Osteoblast (primary cell): ENCODE data around the gene NEDD4L. TPM values are rescaled to one million over a fixed set of nuclear protein-coding genes. Genes with fewer than 3 reads are reported as not detected.
A peak's percentile ranks its signal among the peaks of the same experiment; 100 is the strongest.

Source experiments
- DNase-seq: peaks from one replicate; pipeline ENCODE4 v3.0.0; 2011; ENCODE audit warnings: low spot score, mixed read lengths; ENCODE audit not compliant: insufficient read length; ENCODE audit errors: missing footprints
- H2AFZ ChIP-seq: 2 replicates; pipeline ENCODE4 v1.6.0; 2011; ENCODE audit warnings: mild to moderate bottlenecking, low read length
- H3K27ac ChIP-seq: 2 replicates; pipeline ENCODE4 v1.5.1; 2011; ENCODE audit warnings: mild to moderate bottlenecking, low read depth, low read length, moderate library complexity
- H3K27me3 ChIP-seq: 2 replicates; pipeline ENCODE4 v1.6.0; 2012; ENCODE audit warnings: mild to moderate bottlenecking, control low read depth, inconsistent platforms, low read length, moderate library complexity; ENCODE audit not compliant: insufficient read depth
- H3K36me3 ChIP-seq: 2 replicates; pipeline ENCODE4 v1.5.1; 2011; ENCODE audit warnings: mild to moderate bottlenecking, low read length, control low read depth, moderate library complexity; ENCODE audit not compliant: insufficient read depth
- H3K4me1 ChIP-seq: 2 replicates; pipeline ENCODE4 v1.5.1; 2011; ENCODE audit warnings: mild to moderate bottlenecking, low read length, control low read depth, moderate library complexity; ENCODE audit not compliant: insufficient read depth
- H3K4me2 ChIP-seq: 2 replicates; pipeline ENCODE4 v1.6.0; 2011; ENCODE audit warnings: mild to moderate bottlenecking, low read length; ENCODE audit not compliant: insufficient read depth
- H3K4me3 ChIP-seq: fragments of 200-600 bp; sonication (generic); 3 replicates; pipeline ENCODE4 v1.5.1; 2012; ENCODE audit warnings: mild to moderate bottlenecking, low read length, inconsistent platforms; ENCODE audit not compliant: insufficient read depth
- H3K79me2 ChIP-seq: 2 replicates; pipeline ENCODE4 v1.6.0; 2012; ENCODE audit warnings: mild to moderate bottlenecking, low read length, control low read depth, inconsistent platforms; ENCODE audit not compliant: insufficient read depth
- H3K9me3 ChIP-seq: 2 replicates; pipeline ENCODE4 v1.5.1; 2011; ENCODE audit warnings: low read depth, low read length, control low read depth
- H4K20me1 ChIP-seq: 2 replicates; pipeline ENCODE4 v1.6.0; 2012; ENCODE audit warnings: mild to moderate bottlenecking, low read length, control low read depth; ENCODE audit not compliant: insufficient read depth
- total RNA-seq: library from RNA; depleted of rRNA; stranded (reverse); fragments of >200 nt; gene quantifications from 2 replicates; pipeline ENCODE4 v1.2.3, GENCODE V29; 2012
- TF ChIP-seq, protein P1 (sequence below): IDR thresholded peaks from 2 replicates; pipeline ENCODE4 v1.5.1; 2011; ENCODE audit warnings: mild to moderate bottlenecking, low read depth, low read length, moderate library complexity; ENCODE audit errors: extremely low read depth

The NEDD4L gene
- total RNA-seq, 1 donor, result 30.0 TPM

DNA sequence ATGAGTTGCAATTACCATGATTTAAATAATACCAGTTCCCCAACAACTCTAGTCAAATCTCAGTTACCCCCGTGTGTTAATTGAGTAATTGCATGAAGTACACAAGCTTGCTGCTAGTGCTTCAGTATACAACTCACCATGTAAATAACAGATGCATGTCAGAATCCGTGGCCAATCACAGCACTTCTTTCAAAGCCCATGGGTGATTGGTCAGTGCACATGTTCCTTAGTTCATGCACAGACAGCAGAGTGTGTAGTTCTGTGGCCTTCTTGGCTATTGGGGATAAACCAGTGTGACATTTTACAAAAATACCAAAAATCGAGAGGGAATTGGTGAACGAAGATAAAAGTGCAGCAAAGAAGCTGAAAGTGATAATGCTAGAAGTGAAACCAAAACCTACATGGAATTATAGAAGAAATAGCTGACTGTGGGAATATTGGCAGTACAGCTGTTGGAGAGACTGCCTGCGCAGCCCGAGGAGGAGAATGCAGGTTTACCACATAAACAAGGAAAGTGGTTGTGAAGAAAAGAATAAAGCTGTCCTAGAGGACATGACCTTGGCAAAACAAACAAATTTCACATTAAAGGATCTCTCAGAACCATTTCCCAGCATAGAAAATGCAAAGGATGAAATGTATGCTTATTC, 59.4 kb downstream of the NEDD4L start:
- H3K4me2 ChIP-seq, result peak overlapping the region; percentile 56
- H3K9me3 ChIP-seq, result no peaks in the 10 kb centered on the region
- H3K79me2 ChIP-seq, result no peaks in the 10 kb centered on the region
- no peaks in the 10 kb centered on the region for H4K20me1 ChIP-seq
- no peaks in the 10 kb centered on the region for H3K4me1 ChIP-seq
- TF ChIP-seq, protein P1, sequence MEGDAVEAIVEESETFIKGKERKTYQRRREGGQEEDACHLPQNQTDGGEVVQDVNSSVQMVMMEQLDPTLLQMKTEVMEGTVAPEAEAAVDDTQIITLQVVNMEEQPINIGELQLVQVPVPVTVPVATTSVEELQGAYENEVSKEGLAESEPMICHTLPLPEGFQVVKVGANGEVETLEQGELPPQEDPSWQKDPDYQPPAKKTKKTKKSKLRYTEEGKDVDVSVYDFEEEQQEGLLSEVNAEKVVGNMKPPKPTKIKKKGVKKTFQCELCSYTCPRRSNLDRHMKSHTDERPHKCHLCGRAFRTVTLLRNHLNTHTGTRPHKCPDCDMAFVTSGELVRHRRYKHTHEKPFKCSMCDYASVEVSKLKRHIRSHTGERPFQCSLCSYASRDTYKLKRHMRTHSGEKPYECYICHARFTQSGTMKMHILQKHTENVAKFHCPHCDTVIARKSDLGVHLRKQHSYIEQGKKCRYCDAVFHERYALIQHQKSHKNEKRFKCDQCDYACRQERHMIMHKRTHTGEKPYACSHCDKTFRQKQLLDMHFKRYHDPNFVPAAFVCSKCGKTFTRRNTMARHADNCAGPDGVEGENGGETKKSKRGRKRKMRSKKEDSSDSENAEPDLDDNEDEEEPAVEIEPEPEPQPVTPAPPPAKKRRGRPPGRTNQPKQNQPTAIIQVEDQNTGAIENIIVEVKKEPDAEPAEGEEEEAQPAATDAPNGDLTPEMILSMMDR, result no peak
- H3K27me3 ChIP-seq, result peaks cover 15% of the 10 kb centered on the region
- DNase-seq, result no peak
- peak overlapping the region; percentile 37 for H2AFZ ChIP-seq
- H3K36me3 ChIP-seq, result no peaks in the 10 kb centered on the region
- H3K27ac ChIP-seq, result no peak overlapping the region
- peak overlapping the region; percentile 29 for H3K4me3 ChIP-seq

DNA sequence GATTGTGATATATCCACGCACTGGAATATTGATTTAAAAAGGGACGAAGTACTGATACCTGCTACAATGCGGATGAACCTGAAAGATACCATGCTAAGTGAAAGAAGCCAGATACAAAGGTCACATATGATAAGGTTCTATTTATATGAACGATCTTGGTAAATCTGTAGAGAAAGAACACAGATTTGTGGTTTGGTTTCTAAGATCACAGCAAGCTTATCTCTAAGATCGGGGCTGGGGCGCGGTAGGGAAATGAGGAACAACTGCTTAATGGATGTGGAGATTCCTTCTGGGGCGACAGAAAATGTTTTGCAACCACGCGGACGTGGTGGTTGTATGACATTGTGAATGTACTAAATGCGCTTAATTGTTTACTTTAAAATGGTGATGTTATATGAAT, 60.1 kb downstream of the NEDD4L start:
- no peak overlapping the region for H3K4me2 ChIP-seq
- H3K27ac ChIP-seq, result no peak overlapping the region
- TF ChIP-seq, protein P1, result no peak
- DNase-seq, result no peak
- H3K36me3 ChIP-seq, result no peaks in the 10 kb centered on the region
- H3K4me3 ChIP-seq, result no peak overlapping the region
- peaks cover 15% of the 10 kb centered on the region for H3K27me3 ChIP-seq
- H3K9me3 ChIP-seq, result no peaks in the 10 kb centered on the region
- no peak overlapping the region for H2AFZ ChIP-seq
- H3K79me2 ChIP-seq, result no peaks in the 10 kb centered on the region
- no peaks in the 10 kb centered on the region for H3K4me1 ChIP-seq
- H4K20me1 ChIP-seq, result no peaks in the 10 kb centered on the region

DNA sequence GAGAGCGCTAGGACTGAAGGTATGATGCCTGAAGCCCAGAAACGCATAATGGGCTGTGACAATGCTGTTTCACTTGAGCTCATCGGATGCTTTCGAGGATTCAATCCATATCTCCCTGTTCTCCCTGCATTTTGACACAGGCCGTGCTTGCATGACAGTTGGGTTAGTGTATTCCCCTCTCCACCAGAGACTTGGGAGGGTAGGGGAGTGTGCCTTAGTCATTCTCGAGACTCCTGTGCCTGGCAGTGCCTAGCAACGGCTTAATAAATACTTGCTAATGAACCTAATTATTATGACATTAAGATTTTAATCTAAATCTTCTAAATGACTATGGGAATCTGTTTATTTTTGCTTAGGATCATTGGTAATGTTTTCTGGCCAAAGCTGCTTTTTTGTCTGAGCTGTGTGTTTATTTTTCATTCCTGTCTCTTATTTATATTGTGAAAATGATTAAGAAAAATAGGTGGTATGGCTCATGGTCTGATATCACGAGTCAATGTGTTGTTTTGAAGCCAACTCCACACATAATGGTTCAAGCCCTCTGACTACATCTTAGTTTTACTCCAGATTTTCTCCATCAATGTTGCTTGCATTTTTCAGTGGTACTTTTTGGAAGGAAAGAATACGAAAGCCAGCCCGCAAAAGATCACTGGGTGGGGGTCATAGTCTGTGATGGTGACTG, 61.3 kb downstream of the NEDD4L start:
- no peak overlapping the region for H3K4me2 ChIP-seq
- H3K79me2 ChIP-seq, result no peaks in the 10 kb centered on the region
- H3K4me1 ChIP-seq, result no peaks in the 10 kb centered on the region
- H3K27me3 ChIP-seq, result peaks cover 15% of the 10 kb centered on the region
- no peak overlapping the region for H3K4me3 ChIP-seq
- no peaks in the 10 kb centered on the region for H4K20me1 ChIP-seq
- TF ChIP-seq, protein P1, result no peak
- H3K9me3 ChIP-seq, result no peaks in the 10 kb centered on the region
- no peak for DNase-seq
- no peak overlapping the region for H2AFZ ChIP-seq
- H3K27ac ChIP-seq, result no peak overlapping the region
- no peaks in the 10 kb centered on the region for H3K36me3 ChIP-seq

DNA sequence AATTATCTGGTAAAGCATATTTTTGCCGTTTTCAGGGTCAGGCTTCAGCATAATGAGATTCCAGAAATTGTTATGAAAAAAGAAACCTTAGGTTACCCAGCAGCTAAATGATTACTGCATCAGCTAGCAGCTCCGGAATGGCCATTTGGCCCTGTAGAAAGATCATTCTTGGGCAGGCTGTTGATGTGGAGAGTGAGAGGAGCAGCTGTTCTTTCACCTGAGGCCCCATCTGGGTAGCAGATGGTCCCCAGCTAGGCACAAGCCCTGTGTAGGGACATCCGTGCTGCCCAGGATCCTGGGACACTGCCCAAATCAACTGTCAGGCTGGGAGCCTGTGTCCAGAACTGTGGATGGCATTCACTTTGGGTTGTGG, 61.8 kb downstream of the NEDD4L start:
- Histone ChIP-seq H3K36me3 (no peaks in the 10 kb centered on the region), H3K9me3 (no peaks in the 10 kb centered on the region), H2AFZ (no peak overlapping the region), H3K79me2 (no peaks in the 10 kb centered on the region), H3K27ac (no peak overlapping the region), H3K4me3 (no peak overlapping the region), H3K4me2 (no peak overlapping the region), H3K27me3 (peaks cover 21% of the 10 kb centered on the region), H3K4me1 (no peaks in the 10 kb centered on the region), H4K20me1 (no peaks in the 10 kb centered on the region)
- DNase-seq, result no peak
- TF ChIP-seq, protein P1, result no peak
